ENCODE data around the gene SPATA25.
"Not testable (repeated sequence)": the region's sequence is repeated elsewhere in the genome, so short reads cannot be mapped to it uniquely, and the experiment has no call there.

SPATA25 gene

GRCh38 chr20:45878076-45878761 lies 9.2 kb downstream of the SPATA25 start:
- H3K4me1 ChIP-seq (ENCODE audit: control insufficient read depth in 2 of 2, insufficient read depth in 1 of 2, low read depth in 1 of 2, low read length in 2 of 2): peaks cover 0 to 3% of the 10 kb centered on the region in 2 donors
- no peak for DNase-seq (ENCODE audit: low spot score)
- H2BK120ac ChIP-seq (ENCODE audit: low read depth, low read length): no peak overlapping the region
- H3K4me3 ChIP-seq (ENCODE audit: low read length in 2 of 2): no peak overlapping the region
- H3K4me2 ChIP-seq (ENCODE audit: insufficient read depth, low read length, poor library complexity, severe bottlenecking): no peak overlapping the region
- no peak overlapping the region for H3K9ac ChIP-seq (ENCODE audit: low read depth, low read length, poor library complexity)
- H3K18ac ChIP-seq (ENCODE audit: low read length): no peak overlapping the region
- peaks cover 1% of the 10 kb centered on the region for H3K79me1 ChIP-seq (ENCODE audit: low read depth, low read length)
- H2BK15ac ChIP-seq (ENCODE audit: low read length): no peak overlapping the region
- no peaks in the 10 kb centered on the region for H3K27me3 ChIP-seq (ENCODE audit: control insufficient read depth in 3 of 3, insufficient read depth in 3 of 3, low read depth in 1 of 3, low read length in 3 of 3)
- H3K4ac ChIP-seq (ENCODE audit: low read length): no peak overlapping the region
- no peak overlapping the region for H2AK5ac ChIP-seq (ENCODE audit: low read depth, low read length)
- H3K23ac ChIP-seq (ENCODE audit: low read depth, low read length, poor library complexity): no peak overlapping the region
- H2BK5ac ChIP-seq (ENCODE audit: low read length): no peak overlapping the region
- H4K91ac ChIP-seq (ENCODE audit: low read depth, low read length, poor library complexity): no peak overlapping the region
- peaks cover 10 to 30% of the 10 kb centered on the region in 2 donors for H3K36me3 ChIP-seq (replicated peaks in 1 of 2; ENCODE audit: control insufficient read depth in 2 of 2, insufficient read depth in 2 of 2, low read length in 2 of 2)
- WGBS, 2 donors (ENCODE audit: extremely low coverage in 2 of 2, insufficient read length in 2 of 2, insufficient replicate concordance in 1 of 2): no CpG with 5 or more reads among the region's 13 CpGs
- no peak overlapping the region for H3K27ac ChIP-seq (replicated peaks; ENCODE audit: low read length)
- no peak overlapping the region for H2BK12ac ChIP-seq (ENCODE audit: low read length)
- H3K9me3 ChIP-seq (replicated peaks in 1 of 2; ENCODE audit: control insufficient read depth in 2 of 2, insufficient read depth in 1 of 2, low read depth in 1 of 2, low read length in 2 of 2): no peaks in the 10 kb centered on the region
- H3K14ac ChIP-seq (ENCODE audit: low read length): no peak overlapping the region
- H4K8ac ChIP-seq (ENCODE audit: low read depth, low read length): peak overlapping the region; percentile 19
- no peak overlapping the region for H2AFZ ChIP-seq (ENCODE audit: low read length)

- Histone ChIP-seq H2BK120ac (ENCODE audit: low read depth, low read length) (no peak overlapping the region), H2BK15ac (ENCODE audit: low read length) (no peak overlapping the region), H3K79me1 (ENCODE audit: low read depth, low read length) (peaks cover 1% of the 10 kb centered on the region), H2AFZ (ENCODE audit: low read length) (no peak overlapping the region), H3K9me3 (replicated peaks in 1 of 2; ENCODE audit: control insufficient read depth in 2 of 2, insufficient read depth in 1 of 2, low read depth in 1 of 2, low read length in 2 of 2) (no peaks in the 10 kb centered on the region), H3K36me3 (replicated peaks in 1 of 2; ENCODE audit: control insufficient read depth in 2 of 2, insufficient read depth in 2 of 2, low read length in 2 of 2) (peaks cover 3 to 21% of the 10 kb centered on the region in 2 donors), H3K4me2 (ENCODE audit: insufficient read depth, low read length, poor library complexity, severe bottlenecking) (no peak overlapping the region), H4K8ac (ENCODE audit: low read depth, low read length) (no peak overlapping the region), H3K27me3 (ENCODE audit: control insufficient read depth in 3 of 3, insufficient read depth in 3 of 3, low read depth in 1 of 3, low read length in 3 of 3) (no peaks in the 10 kb centered on the region), H3K4ac (ENCODE audit: low read length) (no peak overlapping the region), H2AK5ac (ENCODE audit: low read depth, low read length) (no peak overlapping the region), H3K18ac (ENCODE audit: low read length) (no peak overlapping the region), H2BK12ac (ENCODE audit: low read length) (no peak overlapping the region), H2BK5ac (ENCODE audit: low read length) (no peak overlapping the region), H3K27ac (replicated peaks; ENCODE audit: low read length) (no peak overlapping the region), H3K4me3 (ENCODE audit: low read length in 2 of 2) (no peak overlapping the region), H3K14ac (ENCODE audit: low read length) (no peak overlapping the region), H3K4me1 (ENCODE audit: control insufficient read depth in 2 of 2, insufficient read depth in 1 of 2, low read depth in 1 of 2, low read length in 2 of 2) (no peaks in the 10 kb centered on the region), H3K9ac (ENCODE audit: low read depth, low read length, poor library complexity) (no peak overlapping the region), H4K91ac (ENCODE audit: low read depth, low read length, poor library complexity) (no peak overlapping the region), H3K23ac (ENCODE audit: low read depth, low read length, poor library complexity) (no peak overlapping the region)
- WGBS, 2 donors (ENCODE audit: extremely low coverage in 2 of 2, insufficient read length in 2 of 2, insufficient replicate concordance in 1 of 2): no CpG with 5 or more reads among the region's 4 CpGs
- DNase-seq (ENCODE audit: low spot score): no peak
Observed at GRCh38 chr20:45874576-45874975, 12.8 kb downstream of the SPATA25 start.

DNA sequence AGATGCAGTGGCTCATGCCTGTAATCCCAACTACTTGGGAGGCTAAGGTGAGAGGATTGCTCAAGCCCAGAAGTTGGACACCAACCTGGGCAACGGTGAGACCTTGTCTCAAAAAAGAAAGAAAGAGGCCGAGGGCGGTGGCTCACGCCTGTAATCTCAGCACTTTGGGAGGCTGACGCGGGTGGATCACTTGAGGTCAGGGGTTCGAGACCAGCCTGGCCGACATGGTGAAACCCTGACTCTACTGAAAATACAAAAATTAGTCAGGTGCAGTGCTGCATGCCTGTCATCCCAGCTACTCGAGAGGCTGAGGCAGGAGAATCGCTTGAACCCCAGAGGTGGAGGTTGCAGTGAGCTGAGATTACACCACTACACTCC lies 13.3 kb downstream of the SPATA25 start:
- not testable (repeated sequence) for H2AK5ac ChIP-seq (ENCODE audit: low read depth, low read length); H3K9me3 ChIP-seq (replicated peaks in 1 of 2; ENCODE audit: control insufficient read depth in 2 of 2, insufficient read depth in 1 of 2, low read depth in 1 of 2, low read length in 2 of 2); H2AFZ ChIP-seq (ENCODE audit: low read length); H3K23ac ChIP-seq (ENCODE audit: low read depth, low read length, poor library complexity); H2BK15ac ChIP-seq (ENCODE audit: low read length); H3K4me2 ChIP-seq (ENCODE audit: insufficient read depth, low read length, poor library complexity, severe bottlenecking); H3K4me1 ChIP-seq (ENCODE audit: control insufficient read depth in 2 of 2, insufficient read depth in 1 of 2, low read depth in 1 of 2, low read length in 2 of 2); H4K8ac ChIP-seq (ENCODE audit: low read depth, low read length); H3K4me3 ChIP-seq (ENCODE audit: low read length in 2 of 2); H4K91ac ChIP-seq (ENCODE audit: low read depth, low read length, poor library complexity); H3K4ac ChIP-seq (ENCODE audit: low read length); H2BK5ac ChIP-seq (ENCODE audit: low read length); H3K14ac ChIP-seq (ENCODE audit: low read length); H3K18ac ChIP-seq (ENCODE audit: low read length); H3K79me1 ChIP-seq (ENCODE audit: low read depth, low read length); H2BK12ac ChIP-seq (ENCODE audit: low read length); H3K9ac ChIP-seq (ENCODE audit: low read depth, low read length, poor library complexity); DNase-seq (ENCODE audit: low spot score); H3K27me3 ChIP-seq (ENCODE audit: control insufficient read depth in 3 of 3, insufficient read depth in 3 of 3, low read depth in 1 of 3, low read length in 3 of 3); H3K27ac ChIP-seq (replicated peaks; ENCODE audit: low read length); H2BK120ac ChIP-seq (ENCODE audit: low read depth, low read length)
- no CpG with 5 or more reads among the region's 10 CpGs for WGBS, 2 donors (ENCODE audit: extremely low coverage in 2 of 2, insufficient read length in 2 of 2, insufficient replicate concordance in 1 of 2)
- H3K36me3 ChIP-seq (replicated peaks in 1 of 2; ENCODE audit: control insufficient read depth in 2 of 2, insufficient read depth in 2 of 2, low read length in 2 of 2): peaks cover 3 to 21% of the 10 kb centered on the region in 2 donors

- no peak overlapping the region for H4K8ac ChIP-seq (ENCODE audit: low read depth, low read length)
- no peak overlapping the region for H2BK15ac ChIP-seq (ENCODE audit: low read length)
- no peak overlapping the region for H2BK5ac ChIP-seq (ENCODE audit: low read length)
- no peak overlapping the region for H3K4me2 ChIP-seq (ENCODE audit: insufficient read depth, low read length, poor library complexity, severe bottlenecking)
- DNase-seq (ENCODE audit: low spot score): no peak
- H3K9me3 ChIP-seq (replicated peaks in 1 of 2; ENCODE audit: control insufficient read depth in 2 of 2, insufficient read depth in 1 of 2, low read depth in 1 of 2, low read length in 2 of 2): no peaks in the 10 kb centered on the region
- H4K91ac ChIP-seq (ENCODE audit: low read depth, low read length, poor library complexity): no peak overlapping the region
- no peak overlapping the region for H3K4ac ChIP-seq (ENCODE audit: low read length)
- no peak overlapping the region for H3K23ac ChIP-seq (ENCODE audit: low read depth, low read length, poor library complexity)
- no peak overlapping the region for H2AK5ac ChIP-seq (ENCODE audit: low read depth, low read length)
- H3K4me3 ChIP-seq (ENCODE audit: low read length in 2 of 2): no peak overlapping the region
- no peak overlapping the region for H2AFZ ChIP-seq (ENCODE audit: low read length)
- no peak overlapping the region for H3K14ac ChIP-seq (ENCODE audit: low read length)
- H3K36me3 ChIP-seq (replicated peaks in 1 of 2; ENCODE audit: control insufficient read depth in 2 of 2, insufficient read depth in 2 of 2, low read length in 2 of 2): peaks cover 3 to 20% of the 10 kb centered on the region in 2 donors
- no peak overlapping the region for H2BK12ac ChIP-seq (ENCODE audit: low read length)
- no peaks in the 10 kb centered on the region for H3K4me1 ChIP-seq (ENCODE audit: control insufficient read depth in 2 of 2, insufficient read depth in 1 of 2, low read depth in 1 of 2, low read length in 2 of 2)
- WGBS, 2 donors (ENCODE audit: extremely low coverage in 2 of 2, insufficient read length in 2 of 2, insufficient replicate concordance in 1 of 2): no CpG with 5 or more reads among the region's 1 CpG
- no peak overlapping the region for H2BK120ac ChIP-seq (ENCODE audit: low read depth, low read length)
- H3K9ac ChIP-seq (ENCODE audit: low read depth, low read length, poor library complexity): no peak overlapping the region
- no peaks in the 10 kb centered on the region for H3K27me3 ChIP-seq (ENCODE audit: control insufficient read depth in 3 of 3, insufficient read depth in 3 of 3, low read depth in 1 of 3, low read length in 3 of 3)
- no peak overlapping the region for H3K18ac ChIP-seq (ENCODE audit: low read length)
- H3K27ac ChIP-seq (replicated peaks; ENCODE audit: low read length): no peak overlapping the region
- H3K79me1 ChIP-seq (ENCODE audit: low read depth, low read length): peaks cover 1% of the 10 kb centered on the region
Observed at GRCh38 chr20:45873409-45874103, 13.9 kb downstream of the SPATA25 start.

Measured in neuronal stem cell (in vitro differentiated cells).